NCI-H2107 (cell line): Measurements from ENCODE around the gene RBMY1A1.
"Not testable (repeated sequence)": the region's sequence is repeated elsewhere in the genome, so short reads cannot be mapped to it uniquely, and the experiment has no call there.

ENCODE experiments used
- DNase-seq: peaks from one replicate; lab custom pipeline; 2025; lab: John Stamatoyannopoulos, UW

Gene RBMY1A1

DNA sequence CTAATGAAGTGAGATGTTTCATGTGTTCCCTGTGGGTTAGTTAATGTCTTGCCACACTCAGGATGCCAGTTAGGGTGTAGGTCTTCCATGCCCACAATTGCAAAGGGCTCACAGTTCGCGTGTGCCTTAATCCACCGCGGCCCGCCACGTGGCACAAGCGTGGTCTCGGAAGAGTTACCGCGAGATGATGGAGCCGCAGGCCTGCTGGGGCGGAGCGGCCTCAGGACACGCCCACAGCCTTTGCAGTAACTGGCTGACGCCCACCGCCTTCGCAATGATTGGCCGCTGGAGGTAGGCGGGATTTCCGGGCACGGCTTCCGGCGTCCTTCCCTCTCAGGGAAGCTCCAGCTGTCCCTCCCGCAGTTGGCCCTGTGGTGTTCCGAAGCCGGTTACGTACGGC is at the start of gene RBMY1A1:
TSS of gene RBMY1A1 (plus strand) at position 301 of the 400 bp plus-strand sequence. CDS start 2,013 bp downstream, outside the sequence.
- not testable (repeated sequence) for DNase-seq

- not testable (repeated sequence) for DNase-seq
Observed at GRCh38 chrY:21511038-21511437, 23.6 kb upstream of the RBMY1A1 start, which contains the start of gene RBMY1B. TSS of gene RBMY1B (plus strand) at chrY:21511338. CDS start at chrY:21513351, 2,013 bp downstream.

- DNase-seq, result not testable (repeated sequence)
Observed at GRCh38 chrY:21559316-21559984, 24.8 kb downstream of the RBMY1A1 start.

GRCh38 chrY:21585449-21585848 is 50.8 kb downstream of the RBMY1A1 start:
- no peak for DNase-seq

GRCh38 chrY:21586454-21586853 is 51.8 kb downstream of the RBMY1A1 start:
- not testable (repeated sequence) for DNase-seq

- DNase-seq, result no peak
Observed at GRCh38 chrY:21592059-21592458, 57.4 kb downstream of the RBMY1A1 start.

DNA sequence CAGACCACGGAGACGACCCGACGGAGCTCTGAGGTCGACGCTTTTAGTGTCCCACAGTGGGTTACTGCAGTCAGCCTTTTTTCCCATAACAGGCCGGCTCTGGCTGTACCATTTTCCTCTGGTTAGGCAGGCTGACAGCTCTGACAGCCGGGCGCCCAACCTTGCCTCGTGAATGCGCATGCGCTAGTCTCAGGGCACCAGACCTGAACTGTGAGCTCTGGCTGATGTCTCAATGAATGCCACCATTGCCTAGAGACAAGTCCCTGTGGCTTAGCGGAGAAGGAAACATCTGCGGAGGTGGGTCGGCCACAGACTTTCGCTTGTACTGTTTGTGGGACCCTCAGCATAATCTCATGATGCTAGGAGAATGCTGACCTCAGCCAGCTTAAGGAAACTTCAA is 61.6 kb downstream of the RBMY1A1 start:
- DNase-seq, result not testable (repeated sequence)
